Measurements from ENCODE around the gene NDUFS7. TPM values are rescaled to one million over a fixed set of nuclear protein-coding genes. Genes with fewer than 3 reads are reported as not detected.

NDUFS7 gene
- total RNA-seq, 2 experiments from 2014 or later = 107 to 109 TPM

DNA sequence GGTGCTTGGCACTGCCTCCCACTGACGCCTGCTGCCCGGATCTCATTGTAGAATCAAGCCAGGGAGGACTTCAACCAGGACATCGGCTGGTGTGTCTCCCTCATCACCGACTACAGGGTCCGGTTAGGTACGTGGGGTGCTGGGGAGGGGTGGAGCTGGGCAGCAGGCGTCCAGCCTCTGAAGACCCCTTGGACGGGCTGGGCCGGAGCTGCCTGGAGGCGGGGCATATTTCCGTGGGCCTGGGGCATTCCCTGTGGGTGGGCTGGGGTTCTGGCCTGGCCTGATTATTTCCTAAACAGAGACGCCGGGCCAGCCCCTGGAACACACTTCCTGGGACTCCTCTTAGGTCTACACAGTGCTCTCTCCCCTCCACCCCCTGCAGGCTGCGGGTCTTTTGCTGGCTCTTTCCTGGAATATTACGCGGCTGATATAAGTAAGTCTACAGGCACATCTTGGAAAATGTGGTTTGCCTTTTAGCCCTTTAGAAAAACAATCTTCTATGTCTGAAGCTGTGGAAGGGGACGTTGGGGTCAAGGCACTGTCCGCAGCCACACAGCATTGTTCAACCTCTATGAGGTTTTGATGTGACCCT, 14.4 kb upstream of the NDUFS7 start:
- Mint-ChIP-seq H3K27me3 (no peaks in the 10 kb centered on the region), H3K4me3 (no peak overlapping the region), H3K36me3 (ENCODE audit: low read depth) (peaks cover 6% of the 10 kb centered on the region), H3K27ac (no peak overlapping the region), H3K4me1 (peaks cover 6% of the 10 kb centered on the region), H3K9me3 (no peaks in the 10 kb centered on the region)
- ChIA-PET CTCF (no interaction called here), POLR2A (interaction anchor here (0.9 kb wide), 1 partner anchor 101 kb away, joined by 3 read pairs; no protein-coding TSS in a partner anchor)
- DNase-seq = no peak

DNA sequence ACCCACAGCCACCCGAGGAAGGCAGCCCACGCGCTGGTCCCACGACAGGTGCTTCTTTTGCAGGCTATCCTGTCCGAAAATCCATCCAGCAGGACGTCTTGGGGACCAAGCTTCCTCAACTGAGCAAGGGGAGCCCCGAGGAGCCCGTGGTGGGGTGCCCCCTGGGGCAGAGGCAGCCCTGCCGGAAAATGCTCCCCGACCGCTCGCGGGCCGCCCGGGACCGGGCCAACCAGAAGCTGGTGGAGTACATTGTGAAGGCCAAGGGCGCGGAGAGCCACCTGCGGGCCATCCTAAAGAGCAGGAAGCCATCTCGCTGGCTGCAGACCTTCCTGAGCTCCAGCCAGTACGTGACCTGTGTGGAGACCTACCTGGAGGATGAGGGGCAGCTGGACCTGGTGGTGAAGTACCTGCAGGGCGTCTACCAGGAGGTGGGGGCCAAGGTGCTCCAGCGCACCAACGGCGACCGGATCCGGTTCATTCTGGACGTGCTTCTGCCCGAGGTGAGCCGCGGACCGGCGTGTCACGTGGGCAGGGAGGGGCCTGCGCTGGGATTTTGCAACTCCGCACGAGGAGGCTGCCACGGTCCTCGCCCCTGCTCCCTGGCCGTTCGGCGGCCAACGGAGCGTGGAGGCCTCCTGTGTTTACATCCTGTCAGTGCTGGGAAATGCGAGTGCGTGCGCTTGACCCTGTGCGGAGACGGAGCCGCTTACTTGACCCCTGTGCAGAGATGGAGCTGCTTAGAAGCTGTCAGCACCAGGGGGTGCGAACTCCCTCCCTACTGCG, 12.9 kb upstream of the NDUFS7 start:
- Mint-ChIP-seq H3K27me3 (no peaks in the 10 kb centered on the region), H3K9me3 (no peaks in the 10 kb centered on the region), H3K4me1 (no peaks in the 10 kb centered on the region), H3K27ac (no peak overlapping the region), H3K4me3 (no peak overlapping the region), H3K36me3 (ENCODE audit: low read depth) (peaks cover 8% of the 10 kb centered on the region)
- CTCF ChIA-PET = interaction anchor here (2.6 kb wide), 1 partner anchor 91 kb away, joined by 13 read pairs; no protein-coding TSS in a partner anchor
- no peak for DNase-seq
- POLR2A ChIA-PET = interaction anchor here (0.9 kb wide), 1 partner anchor 102 kb away, joined by 3 read pairs; no protein-coding TSS in a partner anchor

DNA sequence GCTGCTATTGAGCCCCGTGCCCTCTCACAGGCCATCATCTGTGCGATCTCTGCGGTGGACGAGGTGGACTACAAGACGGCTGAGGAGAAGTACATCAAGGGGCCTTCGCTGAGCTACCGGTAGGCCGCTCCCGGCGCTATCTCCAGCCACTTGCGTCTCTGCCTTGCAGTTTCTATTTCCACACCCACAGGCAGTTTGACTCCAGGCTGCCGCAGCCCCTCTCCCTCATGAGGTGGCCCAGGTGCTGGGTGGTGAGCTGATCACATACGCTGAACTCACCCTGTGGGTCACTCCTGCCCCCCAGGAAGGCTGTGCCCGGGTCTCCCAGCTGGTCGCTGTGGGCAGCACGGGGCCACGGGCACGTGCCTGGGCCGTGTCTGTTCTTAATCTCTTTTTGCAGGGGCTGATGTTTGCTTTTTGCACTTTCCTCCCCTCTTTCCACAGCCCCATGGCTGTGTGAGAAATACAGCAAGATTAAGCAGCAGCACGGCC, 10.6 kb upstream of the NDUFS7 start:
- no peaks in the 10 kb centered on the region for H3K4me1 Mint-ChIP-seq
- DNase-seq = no peak
- no peaks in the 10 kb centered on the region for H3K9me3 Mint-ChIP-seq
- no peaks in the 10 kb centered on the region for H3K27me3 Mint-ChIP-seq
- ChIA-PET POLR2A (interaction anchor here (0.7 to 1.4 kb wide), 3 partner anchors 10 to 335 kb away, joined by 3 read pairs; partner anchors contain the start of genes CIRBP and NDUFS7), CTCF (interaction anchor here (1.3 to 3.0 kb wide), 3 partner anchors 14 to 129 kb away, joined by 3 to 13 read pairs (median 12); no protein-coding TSS in a partner anchor)
- no peak overlapping the region for H3K4me3 Mint-ChIP-seq
- H3K36me3 Mint-ChIP-seq (ENCODE audit: low read depth) = peaks cover 10% of the 10 kb centered on the region
- no peak overlapping the region for H3K27ac Mint-ChIP-seq

DNA sequence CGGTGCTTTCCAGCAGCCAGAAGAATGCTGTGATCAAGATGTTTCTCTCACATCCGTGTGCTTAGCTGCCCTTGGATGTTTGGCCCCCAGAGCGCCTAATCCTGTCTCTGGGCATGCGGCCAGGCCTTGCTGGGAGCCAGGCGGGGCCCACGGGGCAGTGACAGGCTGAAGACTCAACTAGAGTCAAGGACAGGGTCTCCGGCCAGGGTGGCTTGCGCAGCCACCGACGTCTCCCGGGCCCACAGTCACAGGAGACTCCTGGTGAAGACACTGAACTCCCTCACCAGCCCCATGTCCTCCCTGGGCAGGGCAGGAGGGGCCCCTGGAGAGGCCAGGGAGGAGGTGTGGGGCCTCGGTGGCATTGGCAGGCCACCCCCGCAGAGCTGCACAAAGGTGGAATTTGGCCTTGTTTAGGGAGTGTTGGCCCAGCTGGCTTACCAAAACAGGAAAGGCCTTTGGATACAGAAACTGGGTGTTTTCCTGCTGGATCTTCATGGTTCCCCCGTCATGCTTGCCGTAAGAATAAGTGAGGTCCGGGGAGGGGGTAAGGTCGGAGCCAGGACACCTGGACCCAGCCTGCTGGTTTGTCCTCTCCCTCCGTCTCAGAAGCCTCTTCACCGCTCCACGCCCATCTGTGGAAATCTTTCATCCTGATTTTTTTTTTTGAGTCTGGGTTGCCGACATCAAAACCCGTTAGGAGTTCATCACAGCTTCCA, 10.0 kb upstream of the NDUFS7 start:
- no peaks in the 10 kb centered on the region for H3K27me3 Mint-ChIP-seq
- no peaks in the 10 kb centered on the region for H3K4me1 Mint-ChIP-seq
- H3K36me3 Mint-ChIP-seq (ENCODE audit: low read depth) = peaks cover 10% of the 10 kb centered on the region
- H3K4me3 Mint-ChIP-seq = no peak overlapping the region
- POLR2A ChIA-PET = interaction anchor here (1.0 to 1.4 kb wide), 2 partner anchors 10 to 105 kb away, joined by 3 read pairs; partner anchors contain the start of genes CIRBP and NDUFS7
- no peaks in the 10 kb centered on the region for H3K9me3 Mint-ChIP-seq
- CTCF ChIA-PET = interaction anchor here (1.3 to 3.0 kb wide), 2 partner anchors 14 to 129 kb away, joined by 3 to 12 read pairs; no protein-coding TSS in a partner anchor
- DNase-seq = no peak
- no peak overlapping the region for H3K27ac Mint-ChIP-seq

DNA sequence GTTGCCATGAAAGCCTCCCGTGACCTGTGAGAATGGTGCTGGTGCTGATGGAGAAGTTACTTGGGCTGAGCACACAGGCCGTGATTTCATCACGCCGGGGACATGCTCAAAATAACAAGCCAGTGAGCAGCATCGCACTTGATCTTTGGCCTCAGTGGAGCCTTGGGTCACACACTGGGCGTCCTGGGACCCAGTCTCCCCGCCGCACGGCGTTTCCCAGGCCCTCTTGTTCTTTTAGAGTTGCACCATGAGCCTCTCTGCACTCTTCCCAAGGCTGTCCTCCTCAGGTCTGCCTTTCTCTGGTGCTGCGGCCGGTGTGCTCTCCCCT, 9.5 kb upstream of the NDUFS7 start:
- H3K4me3 Mint-ChIP-seq = no peak overlapping the region
- no peak overlapping the region for H3K27ac Mint-ChIP-seq
- H3K27me3 Mint-ChIP-seq = no peaks in the 10 kb centered on the region
- H3K4me1 Mint-ChIP-seq = no peaks in the 10 kb centered on the region
- H3K9me3 Mint-ChIP-seq = no peaks in the 10 kb centered on the region
- POLR2A ChIA-PET = interaction anchor here (1.0 kb wide), 1 partner anchor 9 kb away, joined by 3 read pairs; the partner anchor contains the start of gene NDUFS7
- no peak for DNase-seq
- CTCF ChIA-PET = interaction anchor here (3.0 kb wide), 1 partner anchor 130 kb away, joined by 12 read pairs; no protein-coding TSS in a partner anchor
- peaks cover 10% of the 10 kb centered on the region for H3K36me3 Mint-ChIP-seq (ENCODE audit: low read depth)

DNA sequence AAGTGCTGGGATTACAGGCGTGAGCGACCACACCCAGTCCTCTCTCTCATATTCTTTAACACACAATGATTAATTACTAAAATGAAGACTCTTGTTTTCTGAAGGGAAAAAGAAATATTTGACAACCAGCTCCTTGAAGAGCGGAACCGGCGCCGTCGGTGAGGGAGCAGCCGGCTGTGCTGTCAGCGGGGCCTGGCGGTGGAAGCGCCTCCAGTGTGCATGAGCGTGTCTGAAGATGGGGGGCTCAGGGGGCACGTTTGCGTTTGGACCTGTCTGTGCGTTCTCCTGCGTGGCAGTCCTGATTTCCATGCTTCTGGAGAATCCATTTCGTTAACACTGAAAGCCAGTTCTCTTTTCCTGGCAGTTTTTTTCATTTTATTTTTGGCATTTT, 7.3 kb upstream of the NDUFS7 start:
- DNase-seq = no peak
- Mint-ChIP-seq H3K36me3 (ENCODE audit: low read depth) (peaks cover 10% of the 10 kb centered on the region), H3K4me1 (no peaks in the 10 kb centered on the region), H3K4me3 (no peak overlapping the region), H3K27ac (no peak overlapping the region), H3K27me3 (no peaks in the 10 kb centered on the region), H3K9me3 (no peaks in the 10 kb centered on the region)
- CTCF ChIA-PET = interaction anchor here (0.7 to 1.0 kb wide), 2 partner anchors 132 to 296 kb away, joined by 3 read pairs; no protein-coding TSS in a partner anchor
- POLR2A ChIA-PET = no interaction called here

DNA sequence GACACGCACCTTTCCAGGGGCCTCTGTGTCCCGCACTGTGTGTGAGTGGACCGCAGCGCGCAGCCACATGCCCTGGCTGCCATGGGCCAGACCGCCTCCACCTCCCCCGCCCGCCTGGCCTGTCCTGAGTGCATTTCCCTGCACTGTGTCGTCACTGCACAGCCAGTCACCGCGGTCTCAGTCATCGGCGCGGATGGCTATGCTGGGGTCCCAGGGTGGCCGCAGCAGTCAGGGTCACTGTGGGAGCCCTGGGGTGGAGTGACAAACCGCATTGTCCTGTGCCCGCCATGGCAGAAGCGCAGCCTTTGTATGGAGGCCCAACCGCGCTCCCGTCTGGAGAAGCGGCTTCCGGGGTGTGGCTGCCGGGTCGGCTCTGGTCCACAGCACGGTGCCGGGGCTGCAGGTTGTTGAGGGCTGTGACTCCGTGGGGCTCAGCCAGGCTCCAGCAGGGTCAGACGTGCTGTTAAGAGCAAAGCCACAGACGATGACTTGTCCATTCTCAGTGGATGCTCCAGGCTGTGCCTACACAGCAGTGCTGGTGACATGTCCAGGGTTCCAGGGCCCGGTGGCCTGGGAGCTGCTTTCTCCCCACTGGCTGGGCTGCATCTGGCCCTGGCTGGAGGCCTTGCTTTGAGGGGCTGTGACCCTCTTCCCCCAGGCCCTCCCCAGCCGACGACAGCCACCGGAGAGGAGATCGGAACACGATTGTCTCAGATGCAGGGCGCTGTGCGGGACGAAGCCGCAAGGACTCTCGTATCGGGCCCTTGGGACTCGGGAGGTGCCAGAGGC, 6.3 kb upstream of the NDUFS7 start:
- H3K27me3 Mint-ChIP-seq = no peaks in the 10 kb centered on the region
- ChIA-PET POLR2A (no interaction called here), CTCF (no interaction called here)
- H3K4me1 Mint-ChIP-seq = no peaks in the 10 kb centered on the region
- H3K4me3 Mint-ChIP-seq = no peak overlapping the region
- H3K9me3 Mint-ChIP-seq = no peaks in the 10 kb centered on the region
- peaks cover 10% of the 10 kb centered on the region for H3K36me3 Mint-ChIP-seq (ENCODE audit: low read depth)
- DNase-seq = no peak
- no peak overlapping the region for H3K27ac Mint-ChIP-seq

DNA sequence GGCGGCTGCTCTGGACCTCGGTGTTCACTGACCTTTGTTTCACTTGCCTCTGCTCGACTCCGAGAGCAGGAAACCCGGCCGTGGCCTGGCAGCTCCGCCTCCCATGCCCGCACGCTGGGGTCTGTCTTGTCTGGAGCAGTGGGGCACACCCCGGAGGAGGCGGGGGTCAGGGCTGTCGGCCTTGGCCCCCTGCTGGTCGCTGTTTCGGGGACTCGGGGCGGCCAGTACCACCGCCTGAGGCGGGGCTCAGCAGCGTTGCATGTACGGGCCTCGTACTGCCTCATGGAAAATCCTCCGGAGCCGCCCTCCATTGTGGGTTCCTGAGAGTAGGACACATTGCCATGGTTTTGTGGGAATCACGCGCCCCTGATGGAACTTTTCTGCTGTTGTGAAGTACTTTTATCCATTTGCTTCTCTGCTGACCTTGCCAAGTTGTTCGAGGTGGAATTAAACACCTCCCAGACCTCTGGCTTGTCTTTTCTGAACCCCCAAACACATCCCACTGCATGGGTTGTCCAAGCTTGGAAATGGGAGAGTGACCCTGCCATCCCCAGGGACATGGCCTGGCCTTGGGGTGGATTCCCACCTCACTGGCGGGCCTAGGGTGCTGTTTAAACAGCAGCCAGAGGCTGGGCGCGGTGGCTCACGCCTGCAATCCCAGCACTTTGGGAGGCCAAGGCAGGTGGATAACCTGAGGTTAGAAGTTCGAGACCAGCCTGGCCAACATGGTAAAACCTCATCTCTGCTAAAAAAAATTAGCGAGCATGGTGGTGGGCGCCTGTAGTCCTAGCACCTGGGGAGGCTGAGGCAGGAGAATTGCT, 5.5 kb upstream of the NDUFS7 start:
- H3K36me3 Mint-ChIP-seq (ENCODE audit: low read depth) = peaks cover 14% of the 10 kb centered on the region
- H3K27ac Mint-ChIP-seq = no peak overlapping the region
- ChIA-PET CTCF (no interaction called here), POLR2A (no interaction called here)
- peaks cover 4% of the 10 kb centered on the region for H3K4me1 Mint-ChIP-seq
- H3K4me3 Mint-ChIP-seq = no peak overlapping the region
- no peaks in the 10 kb centered on the region for H3K27me3 Mint-ChIP-seq
- H3K9me3 Mint-ChIP-seq = no peaks in the 10 kb centered on the region
- no peak for DNase-seq

DNA sequence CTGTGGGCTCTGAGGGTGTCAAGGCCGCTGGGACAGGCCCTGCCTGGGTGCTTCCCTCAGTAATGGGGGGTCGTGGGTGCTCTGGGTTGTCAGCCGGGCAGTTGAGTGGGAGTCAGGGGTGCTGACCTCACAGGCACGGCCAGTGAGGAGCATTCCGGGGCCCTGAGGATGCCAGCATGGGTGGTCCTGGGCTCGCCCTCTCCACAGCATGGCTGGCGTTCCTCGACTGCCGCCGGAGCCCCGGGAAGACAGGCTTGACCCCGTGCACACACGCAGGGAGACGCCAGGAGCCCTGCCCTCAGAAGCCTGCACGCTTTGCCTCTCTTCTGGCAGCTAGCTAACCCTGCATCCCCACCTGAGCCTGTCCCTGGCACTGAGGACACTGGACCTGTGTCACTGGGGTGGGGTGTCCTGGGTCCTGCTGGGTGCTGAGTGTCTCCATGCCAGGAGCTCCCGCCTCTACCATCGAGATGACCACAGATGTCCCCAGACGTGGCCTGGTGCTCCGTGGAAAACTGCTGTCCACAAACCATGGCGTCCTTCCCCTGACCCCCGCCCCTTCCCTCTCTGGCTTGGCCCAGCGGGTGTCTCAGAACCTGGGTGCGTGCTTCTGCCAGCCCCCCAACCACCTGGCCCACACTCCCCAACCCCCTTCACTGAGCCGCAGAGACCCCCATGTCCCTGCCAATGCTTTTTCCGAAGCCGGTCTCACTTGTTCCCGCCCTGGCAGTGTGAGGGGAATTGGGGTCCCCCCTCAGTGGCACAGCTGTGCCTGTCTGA, 4.4 kb upstream of the NDUFS7 start:
- peaks cover 11% of the 10 kb centered on the region for H3K4me1 Mint-ChIP-seq
- no peak for DNase-seq
- H3K27me3 Mint-ChIP-seq = peaks cover 2% of the 10 kb centered on the region
- ChIA-PET POLR2A (no interaction called here), CTCF (no interaction called here)
- peaks cover 16% of the 10 kb centered on the region for H3K36me3 Mint-ChIP-seq (ENCODE audit: low read depth)
- H3K27ac Mint-ChIP-seq = no peak overlapping the region
- no peaks in the 10 kb centered on the region for H3K9me3 Mint-ChIP-seq
- no peak overlapping the region for H3K4me3 Mint-ChIP-seq

DNA sequence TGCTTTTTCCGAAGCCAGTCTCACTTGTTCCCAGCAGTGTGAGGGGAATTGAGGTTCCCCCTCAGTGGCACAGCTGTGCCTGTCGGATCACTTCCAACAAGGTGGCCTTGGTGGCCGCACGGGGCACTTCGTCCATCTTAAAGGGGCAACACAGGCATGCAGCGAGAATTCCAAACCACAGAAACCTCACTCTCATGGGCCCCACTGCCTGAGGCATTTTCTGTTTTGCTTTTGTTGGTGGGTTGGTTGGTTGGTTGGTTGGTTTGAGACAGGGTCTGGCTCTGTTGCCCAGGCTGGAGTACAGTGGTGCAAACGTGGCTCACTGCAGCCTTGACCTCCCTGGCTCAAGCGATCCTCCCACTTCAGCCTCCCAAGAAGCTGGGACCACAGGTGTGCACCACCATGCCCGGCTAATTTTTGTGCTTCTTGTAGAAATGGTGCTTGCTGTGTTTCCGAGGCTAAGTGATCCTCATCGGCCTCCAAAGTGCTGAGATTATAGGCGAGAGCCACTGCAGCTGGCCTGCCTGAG, 3.7 kb upstream of the NDUFS7 start:
- ChIA-PET POLR2A (no interaction called here), CTCF (no interaction called here)
- Mint-ChIP-seq H3K9me3 (no peaks in the 10 kb centered on the region), H3K4me3 (no peak overlapping the region), H3K36me3 (ENCODE audit: low read depth) (peaks cover 15% of the 10 kb centered on the region), H3K27me3 (peaks cover 2% of the 10 kb centered on the region), H3K4me1 (peaks cover 18% of the 10 kb centered on the region), H3K27ac (no peak overlapping the region)
- DNase-seq = no peak

DNA sequence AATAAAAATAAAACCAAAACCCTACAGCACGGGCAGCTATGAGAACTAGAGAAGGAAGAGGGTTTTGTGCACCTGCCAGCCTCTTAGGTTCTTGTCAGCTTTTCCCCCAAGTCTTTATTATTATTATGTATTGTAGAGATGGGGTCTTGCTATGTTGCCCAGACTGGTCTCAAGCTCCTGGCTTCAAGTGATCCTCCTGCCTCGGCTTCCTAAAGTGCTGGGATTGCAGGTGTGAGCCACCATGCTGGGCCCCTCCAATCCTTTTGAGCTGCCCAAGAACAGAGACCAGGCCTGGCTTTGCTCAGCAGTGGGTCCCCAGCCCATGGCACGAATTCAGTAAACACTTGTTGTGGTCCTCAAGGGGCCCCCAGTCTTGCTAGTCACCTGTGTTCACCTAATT, 1.5 kb upstream of the NDUFS7 start:
- Mint-ChIP-seq H3K27me3 (peaks cover 2% of the 10 kb centered on the region), H3K36me3 (ENCODE audit: low read depth) (peaks cover 13% of the 10 kb centered on the region), H3K4me1 (peaks cover 22% of the 10 kb centered on the region), H3K27ac (no peak overlapping the region), H3K4me3 (no peak overlapping the region), H3K9me3 (no peaks in the 10 kb centered on the region)
- no peak for DNase-seq
- ChIA-PET CTCF (interaction anchor here (0.8 to 2.2 kb wide), 2 partner anchors 138 to 276 kb away, joined by 3 to 6 read pairs; no protein-coding TSS in a partner anchor), POLR2A (interaction anchor here (1.0 to 1.6 kb wide), 4 partner anchors 10 to 107 kb away, joined by 3 to 4 read pairs (median 3); partner anchors contain the start of gene FAM174C)
